Stimulated activated CD4-positive, alpha-beta T cell treated with anti-CD3 and anti-CD28 coated beads, Interleukin-1b, Interleukin-23, amount 100 ng/mL, for 4 hours (primary cell): Measurements from ENCODE around the gene INHBB.
"Not testable (repeated sequence)": the region's sequence is repeated elsewhere in the genome, so short reads cannot be mapped to it uniquely, and the experiment has no call there.

Source experiments
- DNase-seq, 2 donors: peaks; one replicate each; pipeline ENCODE4 v3.0.0-alpha.2; 2020; ENCODE audit warnings: low read depth in 2 of 2

Gene INHBB

GRCh38 chr2:120379916-120380893, 34.3 kb downstream of the INHBB start:
- no peak for DNase-seq

GRCh38 chr2:120381192-120381591, 35.3 kb downstream of the INHBB start:
- DNase-seq, result no peak

GRCh38 chr2:120381661-120382060, 35.7 kb downstream of the INHBB start:
- no peak for DNase-seq

- no peak for DNase-seq
Observed at GRCh38 chr2:120382541-120383144, 36.7 kb downstream of the INHBB start.

GRCh38 chr2:120383191-120383590, 37.3 kb downstream of the INHBB start:
- no peak for DNase-seq

- no peak for DNase-seq
Observed at GRCh38 chr2:120383631-120384340, 37.9 kb downstream of the INHBB start.

GRCh38 chr2:120384486-120385354, 38.8 kb downstream of the INHBB start:
- no peak for DNase-seq

GRCh38 chr2:120385355-120386127, 39.6 kb downstream of the INHBB start:
- no peak for DNase-seq

- DNase-seq, result no peak
Observed at GRCh38 chr2:120388222-120389035, 42.5 kb downstream of the INHBB start.

GRCh38 chr2:120389036-120389391, 43.1 kb downstream of the INHBB start:
- no peak for DNase-seq

GRCh38 chr2:120390381-120391055, 44.6 kb downstream of the INHBB start:
- no peak for DNase-seq

GRCh38 chr2:120391382-120391781, 45.4 kb downstream of the INHBB start:
- DNase-seq, result not testable (repeated sequence)

GRCh38 chr2:120391911-120392665, 46.2 kb downstream of the INHBB start:
- DNase-seq, result no peak

- no peak for DNase-seq
Observed at GRCh38 chr2:120392923-120393322, 47.0 kb downstream of the INHBB start.

- DNase-seq, result no peak
Observed at GRCh38 chr2:120393456-120393855, 47.5 kb downstream of the INHBB start.

- no peak for DNase-seq
Observed at GRCh38 chr2:120394764-120395163, 48.8 kb downstream of the INHBB start.

GRCh38 chr2:120395221-120396012, 49.5 kb downstream of the INHBB start:
- no peak for DNase-seq
